Measurements from ENCODE around the gene ESYT2. TPM values are rescaled to one million over a fixed set of nuclear protein-coding genes. Genes with fewer than 3 reads are reported as not detected.

ESYT2 gene
- total and polyA plus RNA-seq, 7 experiments from 2014 or later = 46.3 to 129 (median 112) TPM

DNA sequence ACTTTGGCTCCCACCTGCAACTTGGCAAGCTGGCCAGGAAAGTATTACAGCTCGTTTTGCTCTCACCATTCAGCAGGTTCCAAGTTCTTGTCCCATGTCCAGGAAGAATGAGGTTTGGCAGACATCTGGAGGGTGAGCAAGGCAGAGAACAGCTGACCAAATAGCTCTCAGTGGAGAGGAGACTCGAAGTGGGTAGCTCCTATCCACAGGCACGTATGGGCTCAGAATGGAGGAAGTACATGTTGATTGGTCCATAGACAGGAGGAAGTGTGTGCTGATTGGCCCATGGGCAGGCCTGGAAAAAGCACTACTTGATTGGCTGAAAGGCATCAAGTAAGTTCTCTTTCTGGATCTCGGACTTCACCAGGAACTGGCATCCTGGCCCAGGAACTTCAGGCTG is 121.7 kb downstream of the ESYT2 start:
- peaks cover 11 to 35% (median 23%) of the 10 kb centered on the region in 7 donors for H3K4me1 Mint-ChIP-seq
- H3K9me3 Mint-ChIP-seq = peaks cover 0 to 11% (median 4%) of the 10 kb centered on the region in 11 donors
- ATAC-seq = no peak
- Histone ChIP-seq H3K36me3 (ENCODE audit: control insufficient read depth in 2 of 3, insufficient read depth in 3 of 3, low read length in 3 of 3) (no peaks in the 10 kb centered on the region), H3K27me3 (ENCODE audit: control insufficient read depth in 2 of 2, insufficient read depth in 2 of 2, low read length in 2 of 2) (no peaks in the 10 kb centered on the region), H3K4me1 (ENCODE audit: control insufficient read depth in 2 of 2, insufficient read depth in 2 of 2, low read length in 2 of 2) (peaks cover 15 to 23% of the 10 kb centered on the region in 2 donors), H3K9me3 (ENCODE audit: control insufficient read depth in 2 of 3, low read length in 3 of 3) (no peaks in the 10 kb centered on the region), H3K4me3 (ENCODE audit: low read length) (no peak overlapping the region), H3K27ac (ENCODE audit: low read depth, low read length) (no peak overlapping the region)
- intact Hi-C loops (cut with micrococcal nuclease) = loop anchor here in 1 of 2 donors (5.0 to 10.0 kb wide), 2 partner anchors 45 to 1813 kb away; partner anchors contain the start of gene LMBR1
- peaks cover 0 to 4% (median 3%) of the 10 kb centered on the region in 5 donors for H3K27me3 Mint-ChIP-seq
- H3K27ac Mint-ChIP-seq = no peak overlapping the region
- H3K36me3 Mint-ChIP-seq = peaks cover 0 to 29% (median 0%) of the 10 kb centered on the region in 5 donors
- DNase-seq = no peak
- peak overlapping the region in 1 of 10 donors; percentile 29 for H3K4me3 Mint-ChIP-seq
- ChIA-PET CTCF (no interaction called here), POLR2A (no interaction called here)

- ChIA-PET POLR2A (interaction anchor here (0.6 to 2.6 kb wide), 3 partner anchors 70 to 270 kb away, joined by 3 to 10 read pairs (median 6); no protein-coding TSS in a partner anchor), CTCF (no interaction called here)
- Histone ChIP-seq H3K9me3 (ENCODE audit: control insufficient read depth in 2 of 3, low read length in 3 of 3) (no peaks in the 10 kb centered on the region), H3K27ac (ENCODE audit: low read depth, low read length) (no peak overlapping the region), H3K27me3 (ENCODE audit: control insufficient read depth in 2 of 2, insufficient read depth in 2 of 2, low read length in 2 of 2) (no peaks in the 10 kb centered on the region), H3K4me1 (ENCODE audit: control insufficient read depth in 2 of 2, insufficient read depth in 2 of 2, low read length in 2 of 2) (peaks cover 15 to 18% of the 10 kb centered on the region in 2 donors), H3K36me3 (ENCODE audit: control insufficient read depth in 2 of 3, insufficient read depth in 3 of 3, low read length in 3 of 3) (no peaks in the 10 kb centered on the region), H3K4me3 (ENCODE audit: low read length) (no peak overlapping the region)
- peaks cover 0 to 4% (median under 1%) of the 10 kb centered on the region in 5 donors for H3K27me3 Mint-ChIP-seq
- peaks cover 0 to 8% (median 2%) of the 10 kb centered on the region in 11 donors for H3K9me3 Mint-ChIP-seq
- no peak for DNase-seq
- intact Hi-C loops (cut with micrococcal nuclease) = loop anchor here in 1 of 2 donors (5.0 to 10.0 kb wide), 2 partner anchors 45 to 1812 kb away; partner anchors contain the start of gene LMBR1
- peaks cover 11 to 37% (median 20%) of the 10 kb centered on the region in 7 donors for H3K4me1 Mint-ChIP-seq
- peak overlapping the region in 4 of 9 donors; percentile 8 to 88 (median 61) for H3K27ac Mint-ChIP-seq
- ATAC-seq = no peak
- H3K4me3 Mint-ChIP-seq = peak overlapping the region in 8 of 10 donors; percentile 22 to 86 (median 78)
- peaks cover 0 to 26% (median 0%) of the 10 kb centered on the region in 5 donors for H3K36me3 Mint-ChIP-seq
Observed at GRCh38 chr7:158706710-158707590, 122.4 kb downstream of the ESYT2 start.

DNA sequence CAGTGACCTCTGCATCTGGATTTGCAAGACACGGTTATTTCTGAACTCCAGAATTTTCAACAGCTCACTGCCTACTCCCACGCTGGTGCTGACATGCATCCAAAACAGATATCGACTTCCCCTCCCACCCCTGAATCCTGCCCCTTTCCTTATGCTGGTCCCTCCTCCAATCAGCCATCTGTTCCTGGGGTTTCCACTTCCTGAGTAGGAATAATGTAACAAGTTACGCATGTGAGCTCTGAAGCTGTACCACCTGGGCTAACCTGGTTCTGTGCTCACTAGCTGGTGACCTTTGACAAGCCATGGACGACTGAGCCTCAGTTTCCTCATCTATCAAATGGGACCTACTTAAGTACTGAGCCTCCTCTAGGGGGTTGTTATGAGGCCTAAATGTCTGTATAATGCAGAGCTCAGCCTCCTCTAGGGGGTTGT is 123.0 kb downstream of the ESYT2 start:
- H3K27ac Mint-ChIP-seq = peak overlapping the region in 8 of 9 donors; percentile 41 to 88 (median 74)

DNA sequence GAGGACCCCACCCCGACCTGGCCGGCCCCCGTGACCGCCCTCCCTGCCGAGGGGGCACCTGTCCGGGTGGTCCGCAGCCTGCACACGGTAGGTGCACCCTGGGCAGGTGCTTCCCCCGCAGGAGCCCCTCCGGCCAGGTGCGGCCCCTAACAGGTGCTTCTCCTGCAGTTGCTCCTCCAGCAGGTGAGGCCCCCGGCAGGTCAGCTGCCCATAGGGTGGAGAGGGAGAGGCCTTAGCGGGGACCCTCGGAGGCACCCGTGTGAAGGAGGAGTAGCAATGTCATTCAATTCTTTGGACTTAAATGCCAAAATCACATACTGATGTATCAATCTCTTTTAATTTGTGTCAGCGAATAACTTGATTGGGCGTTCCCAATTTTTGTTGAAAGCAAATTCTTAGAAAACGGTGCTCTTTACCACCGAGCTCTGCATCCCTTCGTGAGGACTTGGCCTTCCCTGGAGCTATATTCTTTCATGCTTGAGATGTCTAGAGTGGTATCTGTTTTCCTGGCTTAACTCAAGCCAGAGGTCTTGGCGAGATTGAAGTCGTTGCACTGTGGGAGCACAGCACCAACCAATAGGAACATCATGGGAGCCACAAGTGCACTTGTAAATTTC is 124.0 kb downstream of the ESYT2 start:
- Histone ChIP-seq H3K4me1 (ENCODE audit: control insufficient read depth in 2 of 2, insufficient read depth in 2 of 2, low read length in 2 of 2) (peaks cover 13 to 15% of the 10 kb centered on the region in 2 donors), H3K36me3 (ENCODE audit: control insufficient read depth in 2 of 3, insufficient read depth in 3 of 3, low read length in 3 of 3) (no peaks in the 10 kb centered on the region), H3K9me3 (ENCODE audit: control insufficient read depth in 2 of 3, low read length in 3 of 3) (no peaks in the 10 kb centered on the region), H3K27ac (ENCODE audit: low read depth, low read length) (peak overlapping the region; percentile 82), H3K4me3 (ENCODE audit: low read length) (peak overlapping the region; percentile 86), H3K27me3 (ENCODE audit: control insufficient read depth in 2 of 2, insufficient read depth in 2 of 2, low read length in 2 of 2) (no peaks in the 10 kb centered on the region)
- Mint-ChIP-seq H3K9me3 (peaks cover 0 to 5% (median 0%) of the 10 kb centered on the region in 11 donors), H3K27ac (peak overlapping the region; percentile 46 to 88 (median 77)), H3K27me3 (peaks cover 0 to under 1% (median 0%) of the 10 kb centered on the region in 5 donors), H3K36me3 (peaks cover 0 to 31% (median 0%) of the 10 kb centered on the region in 5 donors), H3K4me3 (peak overlapping the region; percentile 66 to 88 (median 84)), H3K4me1 (peaks cover 12 to 44% (median 15%) of the 10 kb centered on the region in 7 donors)
- ChIA-PET POLR2A (interaction anchor here (0.8 to 2.6 kb wide), 7 partner anchors 10 to 271 kb away, joined by 3 to 11 read pairs (median 4); no protein-coding TSS in a partner anchor), CTCF (interaction anchor here (0.8 to 1.2 kb wide), 2 partner anchors 9 to 271 kb away, joined by 4 to 9 read pairs; no protein-coding TSS in a partner anchor)
- peak in 2 of 9 donors; percentile 12 to 19 for DNase-seq
- no peak for ATAC-seq
- intact Hi-C loops (cut with micrococcal nuclease) = loop anchor here (2.0 to 10.0 kb wide), 4 partner anchors 47 to 1811 kb away; partner anchors contain the start of gene LMBR1 (in 1 of the 2)

More for the DNA sequence above, 123.0 kb downstream of the ESYT2 start:
- Histone ChIP-seq H3K4me3 (ENCODE audit: low read length) (no peak overlapping the region), H3K27me3 (ENCODE audit: control insufficient read depth in 2 of 2, insufficient read depth in 2 of 2, low read length in 2 of 2) (no peaks in the 10 kb centered on the region), H3K27ac (ENCODE audit: low read depth, low read length) (no peak overlapping the region), H3K36me3 (ENCODE audit: control insufficient read depth in 2 of 3, insufficient read depth in 3 of 3, low read length in 3 of 3) (no peaks in the 10 kb centered on the region), H3K4me1 (ENCODE audit: control insufficient read depth in 2 of 2, insufficient read depth in 2 of 2, low read length in 2 of 2) (peaks cover 15 to 18% of the 10 kb centered on the region in 2 donors), H3K9me3 (ENCODE audit: control insufficient read depth in 2 of 3, low read length in 3 of 3) (no peaks in the 10 kb centered on the region)
- CTCF ChIA-PET = no interaction called here
- Mint-ChIP-seq H3K36me3 (peaks cover 0 to 30% (median 0%) of the 10 kb centered on the region in 5 donors), H3K4me3 (peak overlapping the region; percentile 22 to 88 (median 80)), H3K9me3 (peaks cover 0 to 7% (median 2%) of the 10 kb centered on the region in 11 donors), H3K4me1 (peaks cover 12 to 42% (median 18%) of the 10 kb centered on the region in 7 donors), H3K27me3 (peaks cover 0 to 4% (median 0%) of the 10 kb centered on the region in 5 donors)
- DNase-seq = no peak
- ATAC-seq = no peak
- POLR2A ChIA-PET = interaction anchor here (2.5 to 2.6 kb wide), 2 partner anchors 157 to 270 kb away, joined by 6 to 10 read pairs; no protein-coding TSS in a partner anchor
- intact Hi-C loops (cut with micrococcal nuclease) = loop anchor here in 1 of 2 donors (5.0 to 10.0 kb wide), 2 partner anchors 46 to 1811 kb away; partner anchors contain the start of gene LMBR1

- Histone ChIP-seq H3K4me3 (ENCODE audit: low read length) (peak within 1 kb of the TSS; percentile 88), H3K27me3 (ENCODE audit: control insufficient read depth in 2 of 2, insufficient read depth in 2 of 2, low read length in 2 of 2) (no peaks in the 10 kb centered on the region), H3K9me3 (ENCODE audit: control insufficient read depth in 2 of 3, low read length in 3 of 3) (no peaks in the 10 kb centered on the region), H3K4me1 (ENCODE audit: control insufficient read depth in 2 of 2, insufficient read depth in 2 of 2, low read length in 2 of 2) (peaks cover 12 to 15% of the 10 kb centered on the region in 2 donors), H3K27ac (ENCODE audit: low read depth, low read length) (peak within 1 kb of the TSS; percentile 82), H3K36me3 (ENCODE audit: control insufficient read depth in 2 of 3, insufficient read depth in 3 of 3, low read length in 3 of 3) (no peaks in the 10 kb centered on the region)
- peaks cover 0 to 31% (median 0%) of the 10 kb centered on the region in 5 donors for H3K36me3 Mint-ChIP-seq
- ChIA-PET POLR2A (interaction anchor here (0.6 to 2.6 kb wide), 10 partner anchors 11 to 272 kb away, joined by 3 to 11 read pairs (median 4); partner anchors contain the start of gene ESYT2), CTCF (interaction anchor here (0.8 to 1.2 kb wide), 2 partner anchors 8 to 272 kb away, joined by 4 to 9 read pairs; no protein-coding TSS in a partner anchor)
- peaks cover 11 to 45% (median 15%) of the 10 kb centered on the region in 7 donors for H3K4me1 Mint-ChIP-seq
- peak within 1 kb of the TSS; percentile 66 to 88 (median 85) for H3K4me3 Mint-ChIP-seq
- DNase-seq (peak; percentile 94 to 98 (median 97)), ATAC-seq (peak; percentile 99)
- peak within 1 kb of the TSS; percentile 46 to 91 (median 81) for H3K27ac Mint-ChIP-seq
- intact Hi-C loops (cut with micrococcal nuclease) = loop anchor here (1.0 to 10.0 kb wide), 9 partner anchors 8 to 1810 kb away; partner anchors contain the start of genes DYNC2I1 (in 2 of the 2), ESYT2 (in 2 of the 2) and LMBR1 (in 1 of the 2)
- H3K27me3 Mint-ChIP-seq = no peaks in the 10 kb centered on the region
- H3K9me3 Mint-ChIP-seq = peaks cover 0 to 5% (median 0%) of the 10 kb centered on the region in 11 donors
Observed at GRCh38 chr7:158704524-158705233, 124.6 kb downstream of the ESYT2 start, which contains the start of gene NCAPG2. NCAPG2 (minus strand) TSS chr7:158704804; CDS start chr7:158701899, 2,905 bp downstream.
